NCI-H2107 (cell line): ENCODE data around the gene SLC27A6.
"Not testable (repeated sequence)": the region's sequence is repeated elsewhere in the genome, so short reads cannot be mapped to it uniquely, and the experiment has no call there.

Source experiments
- DNase-seq: peaks from one replicate; lab custom pipeline; 2025; lab: John Stamatoyannopoulos, UW

Gene SLC27A6

GRCh38 chr5:128965011-128965637 lies at the start of gene SLC27A6:
Gene SLC27A6 (plus strand): TSS chr5:128965488. CDS start chr5:128966138, 650 bp downstream.
- no peak for DNase-seq

- no peak for DNase-seq
Observed at GRCh38 chr5:128919542-128919941, 45.7 kb upstream of the SLC27A6 start.

- DNase-seq, result no peak
Observed at GRCh38 chr5:128920345-128921215, 44.7 kb upstream of the SLC27A6 start.

DNA sequence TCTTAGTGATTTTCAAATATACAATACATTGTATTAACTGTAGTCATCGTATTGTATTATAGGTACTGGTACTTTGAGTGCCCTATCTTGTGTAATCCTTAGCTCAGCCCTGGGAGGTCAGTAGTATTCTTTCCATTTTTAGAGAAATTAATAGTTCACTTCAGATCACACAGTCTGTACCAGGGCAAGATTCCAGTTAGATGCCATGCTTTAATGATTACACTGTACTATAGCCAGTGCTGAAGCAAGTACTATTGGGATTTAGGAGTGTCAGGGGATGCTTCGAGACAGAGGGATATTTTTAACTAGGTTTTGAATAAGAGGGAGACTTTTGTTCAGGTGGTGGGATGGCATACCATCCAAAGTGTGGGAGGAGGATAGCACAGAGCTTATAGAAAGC lies 41.0 kb upstream of the SLC27A6 start:
- no peak for DNase-seq

- DNase-seq, result no peak
Observed at GRCh38 chr5:128925973-128926372, 39.3 kb upstream of the SLC27A6 start.

DNA sequence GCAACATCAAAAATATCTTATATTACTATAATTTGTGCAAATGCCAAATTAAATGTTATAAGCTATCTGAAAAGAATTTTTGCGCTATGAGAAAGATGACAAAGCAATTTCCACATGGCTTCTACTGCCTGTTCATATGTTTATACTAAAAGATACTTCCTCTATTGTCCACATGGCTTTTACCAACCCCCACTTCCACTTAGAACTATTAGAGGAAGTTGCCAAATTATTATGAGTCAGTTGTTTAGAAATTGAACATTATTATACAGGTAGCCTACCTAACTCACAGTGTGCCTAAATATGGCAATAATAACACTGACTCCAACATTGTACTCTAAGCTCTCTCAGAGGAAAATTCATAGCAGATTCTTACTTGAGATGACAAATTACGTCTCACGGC lies 37.6 kb upstream of the SLC27A6 start:
- DNase-seq, result no peak

GRCh38 chr5:128932232-128932631 lies 33.1 kb upstream of the SLC27A6 start:
- not testable (repeated sequence) for DNase-seq

GRCh38 chr5:128943100-128943499 lies 22.2 kb upstream of the SLC27A6 start:
- DNase-seq, result not testable (repeated sequence)

DNA sequence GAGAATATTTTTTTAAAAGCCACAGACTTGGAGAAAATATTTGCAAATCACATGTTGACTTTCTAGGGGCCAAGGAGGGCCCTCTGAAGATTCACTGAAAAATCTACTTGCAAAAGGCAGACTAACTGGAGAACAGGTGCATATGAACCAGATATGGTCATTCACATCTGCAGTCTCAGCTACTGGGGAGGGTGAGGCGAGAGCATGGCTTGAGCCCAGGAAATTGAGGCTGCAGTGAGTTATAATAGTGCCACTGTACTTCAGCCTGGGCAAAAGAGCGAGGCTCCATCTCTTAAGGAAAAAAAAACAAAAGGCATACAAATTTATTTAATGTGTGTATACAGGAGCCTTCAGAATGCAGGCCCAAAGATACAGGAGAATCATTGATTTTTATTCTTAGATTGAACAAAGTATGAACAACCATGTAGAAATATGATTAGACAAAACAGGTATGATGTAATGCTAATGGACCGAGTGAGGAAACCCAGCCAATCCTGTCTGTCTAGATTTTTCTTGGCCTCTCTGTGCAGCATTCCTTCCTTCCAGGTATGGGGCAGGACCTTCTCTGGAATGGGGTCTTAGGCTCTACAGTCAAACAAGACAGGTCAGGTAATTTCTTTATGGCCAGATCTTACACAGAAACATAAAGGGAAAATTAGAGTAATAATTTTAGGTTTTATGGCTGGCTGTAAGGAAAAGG lies 15.3 kb upstream of the SLC27A6 start:
- no peak for DNase-seq

DNA sequence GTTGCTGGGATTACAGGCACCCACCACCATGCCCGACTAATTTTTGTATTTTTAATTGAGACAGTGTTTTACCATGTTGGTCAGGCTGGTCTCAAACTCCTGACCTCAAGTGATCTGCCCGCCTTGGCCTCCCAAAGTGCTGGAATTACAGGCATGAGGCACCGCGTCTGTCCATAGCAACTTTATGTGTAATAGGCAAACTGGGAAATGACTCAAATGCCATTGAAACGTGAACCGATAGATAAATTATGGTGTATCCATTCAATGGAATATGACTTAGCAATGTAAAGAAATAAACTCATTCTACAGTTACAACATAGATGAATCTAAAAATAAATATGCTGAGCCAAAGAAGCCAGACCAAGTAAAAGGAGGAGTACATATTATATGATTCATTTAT lies 14.0 kb upstream of the SLC27A6 start:
- DNase-seq, result not testable (repeated sequence)

DNA sequence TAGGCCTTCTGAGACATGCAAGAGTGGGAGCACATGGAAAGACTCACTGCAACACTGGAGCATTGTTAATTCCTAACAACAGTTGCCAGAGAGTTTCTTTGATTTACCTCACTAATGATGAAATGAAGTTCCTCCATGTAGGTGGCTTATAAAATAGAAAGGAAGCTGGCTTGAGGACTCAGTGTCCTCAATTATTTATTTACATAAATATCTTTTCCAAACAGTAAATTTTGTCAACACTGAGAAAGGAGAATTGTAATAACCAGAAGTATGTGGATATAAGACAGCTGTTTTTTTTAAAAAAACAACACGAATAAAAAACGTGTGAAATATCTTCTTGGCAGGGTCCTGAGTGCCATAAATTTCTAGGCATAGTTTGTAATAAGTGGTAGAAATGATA lies 9.1 kb upstream of the SLC27A6 start:
- DNase-seq, result no peak

GRCh38 chr5:128962211-128962610 lies 3.1 kb upstream of the SLC27A6 start:
- DNase-seq, result no peak

- no peak for DNase-seq
Observed at GRCh38 chr5:128965638-128966302, 482 bp downstream of the SLC27A6 start.

DNA sequence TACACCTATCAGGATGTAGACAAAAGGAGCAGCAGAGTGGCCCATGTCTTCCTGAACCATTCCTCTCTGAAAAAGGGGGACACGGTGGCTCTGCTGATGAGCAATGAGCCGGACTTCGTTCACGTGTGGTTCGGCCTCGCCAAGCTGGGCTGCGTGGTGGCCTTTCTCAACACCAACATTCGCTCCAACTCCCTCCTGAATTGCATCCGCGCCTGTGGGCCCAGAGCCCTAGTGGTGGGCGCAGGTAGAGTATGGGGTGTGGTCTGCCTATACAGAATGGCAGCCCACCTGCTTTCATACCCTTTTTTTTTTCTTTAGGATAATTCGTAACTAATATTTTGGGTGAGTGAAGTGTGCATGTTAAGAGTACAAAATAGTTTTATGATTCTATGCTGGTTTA lies 1.1 kb downstream of the SLC27A6 start:
- DNase-seq, result no peak

DNA sequence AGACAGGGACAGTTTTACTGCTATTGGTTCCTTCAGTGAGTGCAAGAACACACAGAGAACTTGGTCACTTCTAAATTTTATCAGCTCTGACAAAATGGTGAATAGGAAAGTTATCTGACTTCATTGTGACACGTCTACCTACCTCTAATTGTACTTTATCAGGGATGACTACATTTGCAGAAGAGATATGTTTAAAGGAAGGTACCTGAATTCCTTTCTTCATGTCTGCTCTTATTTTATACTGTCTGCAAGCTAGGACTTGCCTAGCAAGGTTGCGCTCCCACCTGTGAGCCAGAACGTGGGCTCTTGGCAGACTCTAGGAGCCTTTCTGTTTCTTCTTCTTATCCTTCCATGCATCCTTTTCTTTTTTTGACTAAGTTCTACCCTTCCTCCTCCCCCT lies 1.6 kb downstream of the SLC27A6 start:
- no peak for DNase-seq

- DNase-seq, result no peak
Observed at GRCh38 chr5:128973244-128973643, 8.0 kb downstream of the SLC27A6 start.

DNA sequence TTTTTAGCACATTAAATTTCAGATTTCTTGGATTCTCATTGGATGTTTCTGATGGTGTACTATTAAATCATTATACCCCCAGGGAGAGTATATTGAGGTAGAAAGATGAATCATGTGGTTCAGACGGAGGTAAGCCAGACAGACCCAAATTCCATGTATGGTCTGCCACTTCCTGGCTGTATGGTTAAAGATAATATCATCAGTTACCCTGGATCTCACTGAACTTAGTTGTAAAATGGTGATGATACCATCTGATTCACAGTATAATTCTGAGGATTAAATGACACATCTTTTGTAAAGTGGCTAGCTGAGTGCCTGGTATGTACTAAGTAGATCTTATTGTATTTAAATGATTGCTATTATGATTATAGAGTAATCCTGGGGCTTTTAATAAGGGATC lies 9.3 kb downstream of the SLC27A6 start:
- DNase-seq, result no peak

DNA sequence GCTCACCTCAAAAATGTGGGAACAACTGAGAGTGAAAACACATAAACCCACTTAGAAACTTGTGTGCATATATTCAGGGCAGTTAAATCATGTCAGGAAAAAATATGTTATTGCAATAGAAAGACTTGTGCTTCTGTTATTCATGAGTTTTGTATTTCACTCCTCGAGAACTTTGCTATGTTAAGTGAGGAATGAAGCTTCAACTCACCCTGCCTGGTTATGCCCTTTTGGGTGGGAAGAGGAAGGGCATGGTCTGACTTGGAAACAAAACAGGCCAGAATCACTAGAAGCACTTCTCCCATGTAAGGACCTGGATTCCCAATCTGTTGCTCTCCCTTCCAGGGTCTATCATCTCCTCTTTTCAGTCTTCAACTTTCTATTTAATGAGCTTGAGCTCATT lies 14.5 kb downstream of the SLC27A6 start:
- DNase-seq, result no peak

GRCh38 chr5:128980917-128981316 lies 15.6 kb downstream of the SLC27A6 start:
- DNase-seq, result no peak

DNA sequence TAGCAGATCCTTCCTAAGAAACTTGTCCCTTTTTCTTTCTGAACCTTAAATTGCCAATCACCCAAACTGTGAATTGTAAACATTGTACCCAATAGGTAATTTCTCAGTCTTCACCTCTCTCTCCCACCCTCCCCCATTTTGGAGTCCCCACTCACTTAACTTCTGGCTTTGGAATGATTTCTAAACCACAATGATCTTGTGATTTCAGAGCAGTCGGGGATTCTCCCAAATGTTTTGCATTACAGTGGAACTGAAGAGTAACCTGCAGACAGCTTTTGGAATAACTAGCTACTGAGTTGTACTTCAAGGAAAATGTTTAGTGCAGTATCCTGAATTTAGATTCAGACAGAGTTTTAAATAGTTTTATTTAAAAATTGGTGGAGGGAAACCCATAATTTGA lies 19.2 kb downstream of the SLC27A6 start:
- DNase-seq, result no peak

GRCh38 chr5:128988476-128988875 lies 23.2 kb downstream of the SLC27A6 start:
- DNase-seq, result no peak

DNA sequence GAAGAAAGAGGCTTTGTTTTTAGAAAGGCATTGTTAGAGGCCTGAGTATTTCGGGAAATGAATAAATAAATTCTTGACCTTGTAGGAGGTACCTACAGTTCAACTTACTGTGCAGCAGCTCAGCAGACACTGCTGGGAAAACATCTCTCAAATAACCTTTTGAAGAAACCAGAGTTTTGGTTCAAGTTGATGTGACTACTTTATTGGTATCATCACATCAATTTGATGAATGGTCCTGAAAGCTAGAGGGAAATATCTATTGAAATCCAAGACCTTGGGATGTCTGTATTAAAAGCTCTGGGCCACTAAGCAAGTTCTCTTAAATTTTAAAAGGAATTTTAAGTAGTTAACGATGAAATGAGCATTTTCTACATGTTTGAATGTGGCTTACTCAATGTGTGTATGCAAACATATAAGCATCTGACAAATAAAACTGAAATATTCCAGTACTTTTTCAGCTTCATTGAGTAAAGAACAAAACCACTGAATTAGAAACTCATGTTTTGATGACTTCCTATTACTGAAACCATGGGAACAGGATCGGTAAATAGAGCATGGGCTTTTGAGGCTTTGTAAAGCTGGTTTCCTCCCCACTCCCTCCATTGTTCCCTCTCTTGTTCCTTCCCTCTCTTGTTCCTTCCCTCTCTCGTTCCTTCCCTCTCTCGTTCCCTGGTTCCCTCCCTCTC lies 36.7 kb downstream of the SLC27A6 start:
- no peak for DNase-seq
